Neuronal stem cell (in vitro differentiated cells): Measurements from ENCODE around the gene UQCRQ.

Source experiments
- DNase-seq: peaks from one replicate; pipeline ENCODE4 v3.0.0-alpha.2; 2013; ENCODE audit warnings: low spot score
- H2AFZ ChIP-seq: one replicate; pipeline ENCODE4 v1.6.1; 2013; ENCODE audit warnings: mild to moderate bottlenecking, low read length, inconsistent platforms
- H2AK5ac ChIP-seq: 2 replicates; pipeline ENCODE4 v1.6.1; 2013; ENCODE audit warnings: low read depth, mild to moderate bottlenecking, inconsistent platforms, low read length, moderate library complexity, mixed read lengths
- H2BK120ac ChIP-seq: 2 replicates; pipeline ENCODE4 v1.6.1; 2013; ENCODE audit warnings: low read depth, mild to moderate bottlenecking, inconsistent platforms, low read length, moderate library complexity, mixed read lengths
- H2BK12ac ChIP-seq: one replicate; pipeline ENCODE4 v1.6.1; 2013; ENCODE audit warnings: low read length, inconsistent platforms
- H2BK15ac ChIP-seq: 2 replicates; pipeline ENCODE4 v1.6.1; 2013; ENCODE audit warnings: mild to moderate bottlenecking, low read length, inconsistent platforms, mixed read lengths
- H2BK5ac ChIP-seq: one replicate; pipeline ENCODE4 v1.6.1; 2013; ENCODE audit warnings: inconsistent platforms, mild to moderate bottlenecking, low read length, moderate library complexity
- H3K14ac ChIP-seq: one replicate; pipeline ENCODE4 v1.6.1; 2013; ENCODE audit warnings: low read length, inconsistent platforms
- H3K18ac ChIP-seq: 2 replicates; pipeline ENCODE4 v1.6.1; 2013; ENCODE audit warnings: low read length, inconsistent platforms
- H3K23ac ChIP-seq: 2 replicates; pipeline ENCODE4 v1.6.1; 2013; ENCODE audit warnings: low read depth, mild to moderate bottlenecking, mixed read lengths, low read length, inconsistent platforms; ENCODE audit not compliant: poor library complexity
- H3K27ac ChIP-seq: replicated peaks from 3 replicates; pipeline ENCODE4 v1.5.1; 2013; ENCODE audit warnings: low read length, inconsistent platforms
- H3K27me3 ChIP-seq, 3 experiments: 2 replicates each; pipeline ENCODE4 v1.6.1; 2013; ENCODE audit warnings: low read length in 3 of 3, mild to moderate bottlenecking in 2 of 3, inconsistent platforms in 1 of 3, low read depth in 1 of 3, mixed read lengths in 1 of 3, moderate library complexity in 1 of 3; ENCODE audit not compliant: control insufficient read depth in 3 of 3, insufficient read depth in 3 of 3
- H3K36me3 ChIP-seq, 2 donors: replicated peaks in 1 of 2; 2 replicates each; pipeline ENCODE4 v1.6.1; 2013; ENCODE audit warnings: low read length in 2 of 2; ENCODE audit not compliant: control insufficient read depth in 2 of 2, insufficient read depth in 2 of 2
- H3K4ac ChIP-seq: 2 replicates; pipeline ENCODE4 v1.6.1; 2013; ENCODE audit warnings: inconsistent platforms, mild to moderate bottlenecking, low read length, moderate library complexity
- H3K4me1 ChIP-seq, 2 donors: 1 replicate in 1 of 2; 2 replicates in 1 of 2; pipeline ENCODE4 v1.6.1; 2013; ENCODE audit warnings: low read length in 2 of 2, low read depth in 1 of 2; ENCODE audit not compliant: control insufficient read depth in 2 of 2, insufficient read depth in 1 of 2
- H3K4me2 ChIP-seq: one replicate; pipeline ENCODE4 v1.6.1; 2013; ENCODE audit warnings: mild to moderate bottlenecking, low read length, inconsistent platforms; ENCODE audit not compliant: insufficient read depth, poor library complexity, severe bottlenecking
- H3K4me3 ChIP-seq, 2 donors: 2 replicates each; pipeline ENCODE4 v1.5.1; 2013; ENCODE audit warnings: low read length in 2 of 2, mild to moderate bottlenecking in 2 of 2, inconsistent platforms in 1 of 2, moderate library complexity in 1 of 2
- H3K79me1 ChIP-seq: one replicate; pipeline ENCODE4 v1.6.1; 2013; ENCODE audit warnings: low read depth, mild to moderate bottlenecking, inconsistent platforms, low read length, moderate library complexity
- H3K9ac ChIP-seq: one replicate; pipeline ENCODE4 v1.6.1; 2013; ENCODE audit warnings: mild to moderate bottlenecking, low read depth, low read length, inconsistent platforms; ENCODE audit not compliant: poor library complexity
- H3K9me3 ChIP-seq, 2 donors: replicated peaks in 1 of 2; 2 replicates each; pipeline versions ENCODE3 to v1.6.1; 2013; ENCODE audit warnings: low read length in 2 of 2, mild to moderate bottlenecking in 2 of 2, inconsistent platforms in 1 of 2, low read depth in 1 of 2, mixed read lengths in 1 of 2, moderate library complexity in 1 of 2; ENCODE audit not compliant: control insufficient read depth in 2 of 2, insufficient read depth in 1 of 2
- H4K8ac ChIP-seq: one replicate; pipeline ENCODE4 v1.6.1; 2013; ENCODE audit warnings: low read depth, mild to moderate bottlenecking, inconsistent platforms, low read length, moderate library complexity
- H4K91ac ChIP-seq: one replicate; pipeline ENCODE4 v1.6.1; 2013; ENCODE audit warnings: low read length, low read depth, mild to moderate bottlenecking, inconsistent platforms; ENCODE audit not compliant: poor library complexity
- WGBS, 2 donors: extraction: QIAGEN DNeasy Blood & Tissue Kit; methylation state at CpG; one replicate each; pipeline ENCODE4 v1.1.7; 2013; ENCODE audit warnings: missing lambda C conversion rate in 2 of 2, mixed read lengths in 1 of 2; ENCODE audit not compliant: insufficient read length in 2 of 2, insufficient replicate concordance in 1 of 2; ENCODE audit errors: extremely low coverage in 2 of 2; 5-methylcytosine and 5-hydroxymethylcytosine counted together

The UQCRQ gene

DNA sequence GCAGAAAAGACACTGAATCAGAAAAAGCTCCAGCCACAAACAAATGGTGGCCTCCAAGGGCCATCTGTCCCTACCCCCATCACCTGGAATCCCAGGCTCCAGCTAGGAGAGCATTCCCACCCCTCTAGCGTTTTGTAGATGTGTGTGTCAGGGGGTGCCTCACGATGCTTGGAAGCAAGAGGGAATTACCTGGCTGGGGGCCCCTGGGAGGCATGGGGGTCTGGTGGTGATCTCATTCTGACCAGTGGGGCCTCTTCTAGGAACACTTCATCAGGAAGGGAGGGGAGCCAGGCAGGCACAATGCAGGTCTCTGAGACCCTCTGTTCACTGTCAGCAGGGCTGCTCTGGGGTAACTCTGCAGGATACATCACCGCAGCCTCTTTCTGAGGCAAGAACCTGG is 42.0 kb upstream of the UQCRQ start:
- Histone ChIP-seq H2BK120ac (no peak overlapping the region), H3K27me3 (peaks cover 12 to 70% (median 69%) of the 10 kb centered on the region in 3 experiments), H3K4me2 (no peak overlapping the region), H2AFZ (no peak overlapping the region), H2AK5ac (peak overlapping the region; percentile 40), H3K14ac (no peak overlapping the region), H3K9ac (no peak overlapping the region), H3K4me3 (no peak overlapping the region), H3K36me3 (no peaks in the 10 kb centered on the region), H4K91ac (no peak overlapping the region), H3K18ac (no peak overlapping the region), H3K79me1 (peaks cover 3% of the 10 kb centered on the region), H3K4ac (no peak overlapping the region), H4K8ac (no peak overlapping the region), H3K23ac (no peak overlapping the region), H3K27ac (no peak overlapping the region), H3K9me3 (peaks cover 0 to 2% of the 10 kb centered on the region in 2 donors), H2BK12ac (no peak overlapping the region), H3K4me1 (peaks cover 0 to 4% of the 10 kb centered on the region in 2 donors), H2BK15ac (no peak overlapping the region), H2BK5ac (no peak overlapping the region)
- DNase-seq: no peak
- WGBS, 2 donors: no CpG with 5 or more reads among the region's 3 CpGs

DNA sequence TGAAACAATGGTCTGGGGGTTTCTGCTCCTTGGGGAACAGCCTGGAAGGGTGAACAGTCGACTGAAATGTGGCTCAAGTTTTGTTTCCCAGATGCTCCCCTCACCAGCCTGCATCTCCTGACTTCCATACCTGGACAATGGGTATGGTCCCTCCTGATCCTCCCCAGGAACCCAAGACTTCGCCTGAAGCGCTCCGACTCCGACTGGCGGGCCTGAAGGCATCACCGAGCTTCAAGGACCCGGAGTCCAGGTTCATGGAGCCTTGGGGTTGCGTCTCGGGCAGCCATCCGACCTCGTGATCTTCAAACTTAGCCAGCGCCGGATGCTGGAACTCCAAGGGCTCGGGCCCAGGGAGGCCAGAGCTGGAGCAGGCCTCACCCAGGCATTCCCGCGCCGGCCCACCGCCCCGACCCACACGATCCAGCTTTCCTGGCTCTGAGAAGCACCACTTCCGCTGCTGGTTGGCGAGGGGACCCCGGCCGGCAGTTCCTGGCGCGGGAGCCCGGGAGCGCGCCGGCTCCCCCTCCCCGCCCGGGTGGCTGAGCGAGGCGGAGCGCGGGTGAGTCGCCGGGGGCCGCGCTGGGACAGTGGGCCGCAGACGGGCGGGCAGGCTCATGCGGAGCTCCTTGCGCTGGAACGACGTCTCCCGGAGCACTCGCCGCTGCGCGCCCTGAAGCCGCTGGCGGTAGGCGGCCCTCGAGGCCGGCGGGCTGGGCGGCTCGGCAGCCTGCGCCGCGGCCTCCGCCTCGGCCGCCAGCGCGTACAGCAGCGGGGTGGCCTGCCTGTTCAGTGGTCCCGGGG is 41.2 kb upstream of the UQCRQ start:
- Histone ChIP-seq H3K27me3 (peaks cover 15 to 77% (median 77%) of the 10 kb centered on the region in 3 experiments), H3K9ac (peak overlapping the region; percentile 56), H3K36me3 (no peaks in the 10 kb centered on the region), H3K4me1 (peaks cover 0 to 4% of the 10 kb centered on the region in 2 donors), H3K4me3 (peak overlapping the region in 1 of 2 donors; percentile 55), H3K9me3 (peaks cover 0 to 2% of the 10 kb centered on the region in 2 donors), H3K23ac (peak overlapping the region; percentile 89), H2BK15ac (peak overlapping the region; percentile 59), H4K8ac (peak overlapping the region; percentile 10), H3K4me2 (peak overlapping the region; percentile 77), H3K14ac (peak overlapping the region; percentile 26), H2AK5ac (peak overlapping the region; percentile 40), H2BK12ac (peak overlapping the region; percentile 69), H3K79me1 (peaks cover 3% of the 10 kb centered on the region), H3K4ac (peak overlapping the region; percentile 20), H2BK5ac (peak overlapping the region; percentile 32), H3K27ac (no peak overlapping the region), H4K91ac (no peak overlapping the region), H3K18ac (peak overlapping the region; percentile 96), H2AFZ (no peak overlapping the region), H2BK120ac (peak overlapping the region; percentile 90)
- no peak for DNase-seq
- WGBS, 2 donors: no CpG with 5 or more reads among the region's 71 CpGs

DNA sequence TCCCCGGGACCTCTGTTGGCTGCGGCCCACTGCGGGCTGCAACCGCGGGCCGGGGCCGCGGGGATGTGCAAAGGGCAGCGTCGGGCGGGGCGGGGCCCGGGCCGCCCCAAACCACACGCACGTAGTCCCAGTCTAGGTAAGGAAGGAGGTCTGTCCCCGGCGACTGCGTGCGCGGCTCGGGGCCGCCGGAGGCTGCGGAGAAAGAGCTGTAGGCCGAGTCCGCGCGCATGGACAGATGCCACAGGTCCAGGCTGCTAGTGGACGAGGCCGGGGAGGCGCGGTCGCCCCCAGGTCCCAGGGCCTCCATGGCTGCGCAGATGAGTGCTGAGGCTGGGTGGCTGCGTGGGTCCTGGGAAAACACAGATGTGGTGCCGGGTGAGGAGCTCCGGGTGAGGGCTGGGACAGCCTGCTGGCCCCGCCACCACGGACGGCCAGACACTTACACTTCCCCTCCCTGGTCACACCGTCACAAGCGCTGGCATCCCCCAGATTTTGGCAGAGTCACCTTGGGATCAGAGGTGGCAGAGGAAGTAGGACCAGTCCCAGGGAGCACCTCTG is 40.5 kb upstream of the UQCRQ start:
- H2BK5ac ChIP-seq: peak overlapping the region; percentile 94
- no peak overlapping the region for H4K8ac ChIP-seq
- H2AK5ac ChIP-seq: peak overlapping the region; percentile 68
- H3K27me3 ChIP-seq: peaks cover 15 to 82% (median 81%) of the 10 kb centered on the region in 3 experiments
- H3K4me3 ChIP-seq: peak overlapping the region in 1 of 2 donors; percentile 55
- peak overlapping the region; percentile 77 for H3K4me2 ChIP-seq
- H3K18ac ChIP-seq: peak overlapping the region; percentile 96
- H2BK12ac ChIP-seq: peak overlapping the region; percentile 82
- peaks cover 0 to 4% of the 10 kb centered on the region in 2 donors for H3K4me1 ChIP-seq
- H4K91ac ChIP-seq: no peak overlapping the region
- H2BK120ac ChIP-seq: peak overlapping the region; percentile 90
- H3K27ac ChIP-seq: no peak overlapping the region
- no peak overlapping the region for H2AFZ ChIP-seq
- no peak for DNase-seq
- peaks cover 0 to 2% of the 10 kb centered on the region in 2 donors for H3K9me3 ChIP-seq
- no CpG with 5 or more reads among the region's 43 CpGs for WGBS, 2 donors
- no peaks in the 10 kb centered on the region for H3K36me3 ChIP-seq
- H3K9ac ChIP-seq: peak overlapping the region; percentile 83
- peak overlapping the region; percentile 82 for H3K14ac ChIP-seq
- H3K23ac ChIP-seq: peak overlapping the region; percentile 89
- peak overlapping the region; percentile 59 for H2BK15ac ChIP-seq
- H3K79me1 ChIP-seq: peaks cover 3% of the 10 kb centered on the region
- peak overlapping the region; percentile 20 for H3K4ac ChIP-seq

DNA sequence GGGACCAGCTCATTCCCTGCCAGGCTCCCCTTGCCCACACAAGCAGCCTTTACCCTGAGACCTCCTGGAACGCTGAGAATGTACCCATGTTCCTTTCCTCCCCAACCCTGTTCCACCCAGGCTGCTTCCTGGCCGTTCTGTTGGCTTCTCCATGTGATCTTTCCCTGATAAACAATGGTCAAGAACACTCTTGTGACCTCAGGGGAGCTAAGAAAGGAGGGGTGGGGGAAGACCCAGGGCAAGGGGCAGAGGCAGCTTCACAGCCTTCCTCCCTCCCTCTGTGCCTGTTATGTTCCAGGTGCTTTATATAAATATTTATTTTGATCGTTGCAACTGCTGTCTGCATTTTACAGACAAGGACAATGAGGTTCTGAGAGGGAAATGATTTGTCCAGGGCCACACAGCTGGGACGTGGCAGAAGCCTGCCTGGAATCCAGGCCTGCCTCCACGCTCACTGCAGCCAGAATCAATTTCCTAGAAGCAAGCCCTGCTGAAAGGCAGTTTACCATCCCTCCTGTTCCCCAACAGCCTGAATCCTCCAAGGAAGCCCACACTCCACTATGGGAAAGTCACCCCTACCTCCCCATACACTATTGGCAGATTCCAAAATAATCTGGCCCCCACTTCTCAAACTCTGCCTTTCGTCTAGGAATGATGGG is 39.9 kb upstream of the UQCRQ start:
- Histone ChIP-seq H3K27me3 (peaks cover 15 to 85% (median 85%) of the 10 kb centered on the region in 3 experiments), H3K23ac (no peak overlapping the region), H3K27ac (no peak overlapping the region), H3K9me3 (peaks cover 0 to 2% of the 10 kb centered on the region in 2 donors), H3K9ac (no peak overlapping the region), H3K4me2 (no peak overlapping the region), H3K14ac (peak overlapping the region; percentile 82), H4K8ac (no peak overlapping the region), H2BK120ac (no peak overlapping the region), H2BK5ac (peak overlapping the region; percentile 94), H3K4ac (no peak overlapping the region), H2BK15ac (peak overlapping the region; percentile 59), H3K79me1 (peaks cover 3% of the 10 kb centered on the region), H2AFZ (no peak overlapping the region), H3K4me1 (peaks cover 0 to 4% of the 10 kb centered on the region in 2 donors), H4K91ac (no peak overlapping the region), H3K18ac (no peak overlapping the region), H3K36me3 (no peaks in the 10 kb centered on the region), H3K4me3 (no peak overlapping the region), H2AK5ac (peak overlapping the region; percentile 68), H2BK12ac (no peak overlapping the region)
- WGBS, 2 donors: no CpG with 5 or more reads among the region's 6 CpGs
- no peak for DNase-seq
